Stimulated activated CD8-positive, alpha-beta memory T cell treated with anti-CD3 and anti-CD28 coated beads, Interleukin-15, amount 100 ng/mL, for 48 hours (primary cell): Measurements from ENCODE around the gene ATP5ME.

Experiments used
- DNase-seq, 2 donors: peaks; one replicate each; pipeline ENCODE4 v3.0.0-alpha.2; 2020; ENCODE audit warnings: low read depth in 2 of 2

Gene ATP5ME

DNA sequence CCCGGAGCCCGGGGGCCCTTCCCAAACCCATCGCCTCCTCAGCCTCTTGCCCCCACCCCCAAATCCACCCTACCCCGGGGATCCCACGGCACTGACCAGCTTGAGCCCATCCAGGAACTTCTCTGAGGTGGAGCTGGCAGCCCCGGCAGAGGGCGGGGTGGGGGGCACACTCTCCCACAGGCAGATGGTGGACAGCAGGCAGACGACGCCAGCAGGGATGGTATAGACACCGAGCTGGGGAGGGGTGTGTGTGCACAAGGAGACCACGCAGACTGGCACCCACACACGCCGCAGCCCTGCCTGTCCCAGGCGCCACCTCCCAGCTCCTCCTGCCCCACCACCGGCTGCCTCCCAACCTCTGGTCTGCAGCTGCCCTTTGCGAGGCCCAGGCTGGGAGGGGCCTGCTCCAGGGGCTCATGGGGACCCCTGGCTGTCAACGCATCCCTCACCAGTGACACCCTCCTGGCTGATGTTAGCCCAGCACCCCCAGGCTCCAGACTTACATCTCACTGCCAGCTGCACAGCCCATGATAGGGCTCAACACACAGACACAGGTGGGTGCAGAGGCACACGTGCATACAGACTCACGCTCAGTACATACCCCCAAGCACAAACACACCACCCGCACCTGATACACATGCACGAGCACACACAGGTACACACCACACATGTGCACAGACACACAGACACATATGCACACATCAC lies 10.7 kb upstream of the ATP5ME start:
- no peak for DNase-seq

DNA sequence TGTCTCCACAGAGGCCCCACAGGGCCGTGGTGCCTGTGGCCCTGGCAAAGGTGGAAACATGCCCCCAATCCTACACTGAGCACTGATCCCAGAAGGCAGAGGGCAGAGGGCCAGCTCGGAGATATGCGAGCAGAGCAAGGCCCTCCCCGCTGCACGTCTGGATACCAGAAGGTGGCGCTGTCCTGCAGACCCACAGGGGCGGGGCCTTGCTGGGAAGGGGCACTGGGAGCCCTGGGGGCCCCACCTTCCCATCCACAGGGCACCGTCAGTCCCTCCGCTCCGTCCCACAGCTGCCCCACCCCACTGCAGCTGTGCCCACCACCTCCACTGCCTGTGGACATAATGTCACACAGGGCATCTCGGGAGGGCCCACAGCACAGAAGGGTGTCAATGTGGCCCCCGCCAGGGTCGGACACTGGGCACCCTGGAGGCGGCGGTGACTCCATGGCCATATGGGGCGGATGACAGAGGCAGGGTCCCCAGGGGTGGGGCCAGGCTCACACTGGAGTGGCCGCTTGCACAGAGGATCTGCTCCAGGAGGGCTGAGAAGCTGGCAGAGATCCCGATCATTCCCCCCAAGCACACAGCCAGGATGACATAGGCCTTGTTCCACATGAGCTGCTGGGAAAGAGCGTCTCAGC lies 10.0 kb upstream of the ATP5ME start:
- no peak for DNase-seq

DNA sequence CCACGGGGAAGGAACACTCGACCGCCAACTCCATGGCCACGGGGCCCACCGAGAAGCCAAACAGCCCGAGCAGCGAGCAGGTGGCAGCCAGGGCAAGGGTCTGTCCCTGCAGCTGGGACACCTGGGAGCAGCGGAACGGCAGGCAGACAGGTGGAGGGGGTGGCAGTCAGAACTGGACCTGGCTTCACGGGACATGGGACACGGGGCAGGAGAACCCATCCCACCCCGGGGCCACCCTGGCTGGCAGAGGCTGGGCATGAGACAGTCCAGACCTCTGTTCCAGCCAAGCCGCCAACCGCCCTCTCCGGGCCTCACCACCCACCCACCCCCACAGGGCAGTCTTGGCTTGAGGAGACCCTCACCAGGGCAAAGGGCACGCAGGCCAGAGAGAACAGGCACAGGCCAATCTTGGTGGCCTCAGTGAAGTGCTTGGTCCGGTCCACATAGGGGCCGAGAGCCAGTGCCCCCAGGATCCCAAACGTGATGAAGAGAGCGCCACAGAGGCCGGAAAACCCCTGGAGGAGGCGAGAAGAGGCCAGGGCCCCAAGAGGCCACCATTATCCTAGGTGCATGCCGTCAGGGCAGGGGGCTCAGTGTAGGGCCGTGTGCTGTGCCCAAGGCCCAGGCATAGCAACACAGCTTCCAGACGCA lies 9.3 kb upstream of the ATP5ME start:
- DNase-seq = no peak

DNA sequence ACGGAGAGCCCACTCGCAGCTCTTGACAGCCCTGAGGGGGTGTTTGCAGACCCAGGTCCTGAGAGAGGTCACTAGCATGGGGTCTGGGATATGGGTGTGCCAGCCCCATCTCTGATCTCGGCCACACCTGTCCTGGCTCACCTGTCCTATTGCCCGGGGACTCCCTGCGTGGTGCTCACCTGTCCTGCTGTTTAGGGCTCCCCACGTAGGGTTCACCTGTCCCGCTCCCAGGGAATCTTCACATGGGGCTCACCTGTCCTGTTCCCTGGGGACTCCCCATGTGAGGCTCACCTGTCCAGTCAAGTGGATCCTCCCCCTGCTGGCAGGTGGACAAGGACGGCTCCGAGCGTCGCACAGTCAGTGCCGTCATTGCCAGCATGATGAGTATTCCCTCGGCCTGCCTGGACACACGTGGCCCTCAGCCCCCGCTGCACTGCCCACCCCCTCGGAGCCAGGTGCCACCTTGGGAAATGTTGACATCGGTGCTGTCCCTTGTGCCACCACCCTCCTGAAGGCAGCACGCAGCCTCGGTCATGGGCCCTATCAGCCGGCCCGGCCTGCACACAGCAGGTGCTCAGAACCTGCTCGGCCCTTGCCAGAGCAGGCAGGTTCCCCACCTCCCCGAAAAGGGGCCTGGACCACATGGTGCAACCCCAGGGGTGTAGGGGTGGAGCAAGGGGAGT lies 8.6 kb upstream of the ATP5ME start:
- DNase-seq = no peak

DNA sequence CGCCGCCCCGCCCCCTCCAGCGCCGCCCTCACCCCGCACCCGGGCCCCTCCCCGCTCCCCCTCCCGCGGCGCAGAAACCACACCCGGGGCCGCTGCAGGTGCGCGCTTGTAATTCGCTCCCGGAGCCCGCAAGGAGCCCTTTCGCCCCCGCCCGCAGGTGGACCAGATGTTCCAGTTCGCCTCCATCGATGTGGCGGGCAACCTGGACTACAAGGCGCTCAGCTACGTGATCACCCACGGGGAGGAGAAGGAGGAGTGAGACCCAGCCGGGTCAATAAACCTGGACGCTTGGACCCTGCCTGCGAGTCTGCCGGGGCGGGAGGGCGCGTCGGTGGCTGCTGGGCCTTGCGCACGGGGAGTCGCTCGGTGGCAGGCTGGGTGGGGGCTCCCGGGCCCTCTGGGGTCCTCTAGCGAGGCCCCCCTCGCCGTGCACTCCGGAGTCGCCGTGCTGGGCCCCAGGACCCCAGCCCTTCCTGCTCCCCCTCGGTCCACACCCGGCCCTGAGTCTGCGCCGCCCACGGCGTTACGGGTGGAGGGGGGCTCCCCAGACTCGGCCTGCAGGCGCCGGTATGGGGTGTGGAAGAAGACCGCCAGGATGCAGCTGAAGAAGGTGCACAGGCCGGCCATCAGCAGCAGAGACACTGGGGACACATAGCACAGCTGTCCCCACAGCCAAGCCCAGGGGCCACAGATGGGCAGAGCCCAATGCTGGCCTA lies 7.8 kb upstream of the ATP5ME start:
- no peak for DNase-seq

DNA sequence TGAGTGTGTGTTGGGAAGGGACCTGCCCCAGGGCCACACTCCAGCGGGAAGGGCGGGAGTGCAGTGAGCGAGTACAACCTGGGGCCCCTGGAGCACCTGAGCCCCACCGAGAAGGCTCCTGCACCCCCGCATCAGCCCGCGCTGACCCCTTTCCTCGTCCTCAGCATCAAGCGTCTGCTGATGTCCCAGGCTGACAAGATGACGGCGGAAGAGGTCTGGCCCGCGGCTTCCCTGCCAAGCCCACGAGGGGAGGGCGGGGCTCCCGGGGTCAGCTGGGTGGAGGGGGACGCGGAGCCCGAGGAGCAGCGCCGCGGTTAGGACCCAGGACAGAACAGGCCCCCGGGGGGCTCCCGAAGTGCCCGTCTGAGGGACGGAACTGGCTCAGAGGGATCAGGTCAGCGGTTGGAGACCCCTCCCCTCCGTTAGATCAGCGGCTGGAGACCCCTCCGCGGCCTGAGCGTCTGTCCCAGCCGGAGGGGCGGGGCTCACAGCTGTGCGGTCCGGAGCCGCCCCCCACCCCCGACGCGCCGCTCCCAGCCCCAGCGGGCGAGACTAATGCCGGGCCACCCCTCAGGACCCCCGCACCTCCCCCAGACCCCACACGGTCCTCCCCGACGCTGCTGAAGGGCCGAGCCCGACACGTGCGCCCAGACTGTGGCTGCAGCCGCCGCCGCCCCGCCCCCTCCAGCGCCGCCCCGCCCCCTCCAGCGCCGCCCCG lies 7.0 kb upstream of the ATP5ME start:
- peak; percentile 45 to 48 for DNase-seq

DNA sequence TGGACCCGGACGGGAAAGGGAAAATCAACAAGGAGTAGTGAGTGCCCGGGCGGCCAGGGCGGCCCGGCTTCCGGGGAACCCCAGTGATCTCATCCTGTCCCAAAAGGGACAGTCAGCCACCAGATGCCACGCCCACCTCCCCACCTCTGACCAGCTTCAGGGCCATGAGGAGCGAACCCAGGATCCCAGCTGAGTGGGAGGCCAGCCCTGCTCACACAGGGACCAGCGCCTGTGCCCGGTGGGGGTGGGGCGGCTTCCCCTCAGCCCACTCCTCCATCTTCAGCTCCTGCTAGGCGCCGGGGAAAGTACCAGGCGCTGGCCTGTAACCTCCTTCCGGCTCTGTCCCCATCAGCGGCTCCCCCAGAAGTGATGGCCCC lies 6.5 kb upstream of the ATP5ME start:
- DNase-seq = no peak

DNA sequence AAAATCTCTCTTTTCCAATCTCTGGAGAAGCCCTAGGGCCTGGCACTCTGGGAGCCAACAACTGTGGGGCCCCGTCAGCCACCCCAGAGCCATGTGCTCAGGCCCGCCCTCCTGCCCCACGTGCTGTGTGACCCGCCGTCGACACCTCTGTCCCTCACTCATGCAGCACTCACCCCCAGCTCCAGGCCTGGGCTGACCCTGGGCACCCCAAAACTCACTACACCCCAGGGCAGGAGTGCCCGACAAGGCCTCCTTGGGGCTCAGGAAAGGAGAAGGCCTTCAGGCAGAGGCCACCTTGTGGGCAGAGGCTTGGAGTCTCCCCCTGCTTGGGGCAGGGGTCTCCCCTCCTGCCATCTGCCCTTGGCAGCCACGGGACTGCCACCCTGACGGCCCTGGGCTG lies 6.0 kb upstream of the ATP5ME start:
- DNase-seq = no peak

DNA sequence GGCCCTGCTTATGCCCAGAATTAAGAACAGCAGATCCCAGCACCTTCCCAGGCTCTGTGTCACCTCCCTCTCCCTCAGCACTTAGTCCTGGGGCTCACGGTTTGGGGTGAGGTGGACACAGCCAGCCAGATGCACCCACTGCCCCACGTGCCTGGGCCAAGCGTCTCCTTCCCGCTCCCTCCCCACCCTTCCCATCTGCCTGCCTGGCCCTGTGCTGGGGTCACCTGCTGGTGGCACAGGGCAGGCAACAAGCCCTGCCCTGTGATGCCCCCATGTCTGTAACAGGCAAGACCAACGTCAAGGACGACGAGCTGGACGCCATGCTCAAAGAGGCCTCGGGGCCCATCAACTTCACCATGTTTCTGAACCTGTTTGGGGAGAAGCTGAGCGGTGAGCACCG lies 5.6 kb upstream of the ATP5ME start:
- no peak for DNase-seq

DNA sequence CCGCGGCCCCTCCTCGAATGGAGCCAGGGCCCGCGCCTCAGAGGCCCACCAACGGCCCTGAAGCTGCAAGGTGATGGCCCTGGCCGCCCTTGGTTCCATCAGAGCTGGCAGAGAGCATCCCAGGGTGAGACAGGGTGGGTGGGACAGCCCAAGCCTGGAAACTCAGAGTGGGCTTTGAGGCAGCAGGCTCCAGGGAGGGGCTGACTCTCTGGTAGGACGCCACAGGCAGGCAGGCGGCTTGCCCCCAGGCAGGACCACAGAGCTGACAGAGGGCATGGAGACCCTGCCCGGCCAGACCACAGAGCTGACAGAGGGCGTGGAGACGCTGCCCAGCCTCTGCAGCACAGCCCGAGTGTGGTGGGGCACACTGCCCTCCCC lies 5.0 kb upstream of the ATP5ME start:
- DNase-seq = no peak

DNA sequence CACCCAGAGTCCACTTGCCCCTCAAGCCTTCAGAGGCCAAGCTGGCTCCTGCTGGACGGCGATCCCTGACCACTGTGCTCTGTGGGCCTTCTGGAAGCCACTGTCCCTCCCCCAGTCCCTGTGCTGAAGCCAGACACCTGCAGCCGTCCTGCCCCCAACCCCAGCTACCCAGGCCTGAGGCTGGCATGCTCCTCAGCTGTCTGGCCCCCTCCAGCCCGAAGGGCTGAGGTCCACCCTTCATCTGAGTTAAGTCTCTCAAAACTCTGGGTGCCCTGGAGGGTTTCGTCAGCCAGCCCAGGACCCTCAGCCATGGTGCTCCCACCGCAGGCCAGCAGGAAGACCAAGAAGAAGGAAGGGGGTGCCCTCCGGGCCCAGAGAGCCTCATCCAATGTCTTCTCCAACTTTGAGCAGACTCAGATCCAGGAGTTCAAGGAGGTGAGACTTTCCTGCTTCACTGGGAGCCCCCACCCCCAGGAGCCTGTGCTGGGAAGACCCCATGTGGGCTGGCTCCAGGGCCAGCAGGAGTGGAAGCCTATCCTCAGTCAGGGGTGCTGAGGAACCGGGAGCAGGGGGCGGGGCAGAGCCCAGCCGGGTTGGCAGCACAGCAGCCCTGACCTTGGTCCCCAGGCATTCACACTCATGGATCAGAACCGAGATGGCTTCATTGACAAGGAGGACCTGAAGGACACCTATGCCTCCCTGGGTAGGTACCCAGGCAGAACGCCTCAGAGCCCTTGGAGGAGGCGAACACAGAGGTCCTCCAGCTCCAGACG lies 4.4 kb upstream of the ATP5ME start:
- DNase-seq = no peak

DNA sequence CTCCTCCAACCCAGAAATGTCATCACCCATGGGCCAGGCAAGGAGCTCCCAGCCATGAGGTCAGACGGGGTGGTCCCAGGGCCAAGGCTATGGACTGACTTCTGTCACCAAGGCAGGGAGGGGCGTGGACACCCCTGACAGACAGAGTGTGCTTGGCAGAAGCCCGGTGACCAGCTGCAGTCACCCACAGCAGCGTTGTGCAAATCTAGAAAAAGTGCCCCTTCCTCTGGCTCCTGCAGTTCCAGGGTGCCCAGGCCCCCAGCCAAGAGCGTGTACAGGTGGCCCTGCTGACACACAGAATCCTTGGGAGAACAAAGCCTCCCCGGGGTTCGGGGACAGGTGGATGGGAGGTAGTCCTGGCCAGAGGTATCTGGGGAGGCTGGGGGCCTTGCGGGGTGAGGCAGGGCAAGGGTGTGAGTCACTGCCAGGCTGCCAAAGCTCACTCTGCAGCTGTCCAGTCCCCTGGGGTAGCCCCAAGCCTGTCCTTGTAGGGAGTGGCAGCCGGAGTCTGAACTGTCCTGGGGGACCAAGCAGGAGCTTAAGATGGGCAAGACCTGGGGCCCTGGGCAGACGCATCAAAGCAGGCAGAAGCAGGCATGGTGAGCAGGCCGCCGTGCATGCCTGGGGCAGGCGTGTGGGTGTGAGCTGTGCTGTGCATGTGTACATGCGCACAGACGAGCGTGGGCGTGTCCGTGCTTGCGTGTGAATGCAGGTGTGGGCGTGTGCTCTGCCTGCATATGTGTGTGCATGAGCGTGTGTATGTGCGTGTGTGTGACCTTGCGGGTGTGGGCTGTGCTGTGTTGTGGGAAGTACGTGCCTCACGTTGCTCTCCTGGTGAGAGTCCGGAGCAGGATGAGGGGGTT lies 3.6 kb upstream of the ATP5ME start:
- no peak for DNase-seq

DNA sequence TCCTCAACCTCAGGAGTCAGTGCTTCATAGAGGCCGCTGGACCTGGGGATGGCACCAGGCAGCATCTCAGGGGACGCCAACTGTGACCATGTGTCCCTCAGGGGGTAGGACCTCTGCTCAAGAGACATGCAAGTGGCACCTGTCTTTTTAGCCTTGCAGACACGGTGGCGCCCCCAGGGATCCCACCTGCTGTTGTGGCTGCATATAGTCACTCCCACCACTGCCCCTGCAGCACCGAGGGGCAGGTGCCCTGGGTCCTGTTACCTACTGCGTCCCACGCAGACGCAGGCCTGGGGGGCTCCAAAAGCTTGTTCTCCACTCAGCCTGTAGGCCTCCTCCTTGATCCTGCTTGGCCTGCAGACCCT lies 2.8 kb upstream of the ATP5ME start:
- DNase-seq = no peak

DNA sequence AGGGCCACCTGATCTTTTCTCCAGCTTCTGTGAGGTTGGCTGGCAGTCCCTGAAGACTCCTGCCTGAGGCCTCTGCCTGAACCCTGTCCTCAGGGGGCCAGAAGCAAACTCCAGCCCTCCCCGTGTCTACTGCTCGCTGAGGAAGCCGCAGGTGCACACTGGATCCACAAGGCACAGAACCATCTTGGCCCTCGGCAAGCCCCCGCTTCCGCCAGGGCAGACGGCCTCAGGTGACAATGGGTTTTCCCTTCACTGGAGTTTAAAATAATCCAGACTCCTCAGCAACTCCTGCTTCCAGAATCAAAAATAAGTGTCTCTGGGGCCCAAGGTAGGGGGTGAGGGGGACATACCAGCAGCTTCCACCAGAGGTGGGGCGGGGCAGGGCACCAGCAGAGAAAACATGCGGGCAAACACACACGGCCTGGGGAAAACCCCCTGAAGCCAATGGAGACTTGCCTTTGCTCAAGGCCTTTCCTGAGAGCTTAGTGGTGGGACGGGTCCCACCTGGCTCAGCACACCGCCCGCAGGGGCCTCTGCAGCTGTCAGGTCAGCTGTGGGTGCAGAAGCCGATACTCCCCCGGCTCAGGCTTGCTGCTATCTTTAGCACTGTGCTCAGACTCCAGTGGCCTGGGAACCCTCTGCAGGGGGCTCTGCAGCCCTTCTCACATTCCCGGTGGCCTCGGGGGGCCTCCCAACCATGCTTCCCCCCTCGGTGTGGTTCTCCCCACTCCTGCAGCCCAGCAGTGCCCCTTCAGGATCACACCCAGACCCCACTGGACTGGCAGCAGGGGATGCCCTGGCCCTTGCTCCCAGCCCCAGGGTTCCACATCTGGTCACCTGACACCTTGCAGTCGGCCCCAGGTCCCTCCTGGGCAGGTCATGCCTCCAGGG lies 2.1 kb upstream of the ATP5ME start:
- DNase-seq = no peak

DNA sequence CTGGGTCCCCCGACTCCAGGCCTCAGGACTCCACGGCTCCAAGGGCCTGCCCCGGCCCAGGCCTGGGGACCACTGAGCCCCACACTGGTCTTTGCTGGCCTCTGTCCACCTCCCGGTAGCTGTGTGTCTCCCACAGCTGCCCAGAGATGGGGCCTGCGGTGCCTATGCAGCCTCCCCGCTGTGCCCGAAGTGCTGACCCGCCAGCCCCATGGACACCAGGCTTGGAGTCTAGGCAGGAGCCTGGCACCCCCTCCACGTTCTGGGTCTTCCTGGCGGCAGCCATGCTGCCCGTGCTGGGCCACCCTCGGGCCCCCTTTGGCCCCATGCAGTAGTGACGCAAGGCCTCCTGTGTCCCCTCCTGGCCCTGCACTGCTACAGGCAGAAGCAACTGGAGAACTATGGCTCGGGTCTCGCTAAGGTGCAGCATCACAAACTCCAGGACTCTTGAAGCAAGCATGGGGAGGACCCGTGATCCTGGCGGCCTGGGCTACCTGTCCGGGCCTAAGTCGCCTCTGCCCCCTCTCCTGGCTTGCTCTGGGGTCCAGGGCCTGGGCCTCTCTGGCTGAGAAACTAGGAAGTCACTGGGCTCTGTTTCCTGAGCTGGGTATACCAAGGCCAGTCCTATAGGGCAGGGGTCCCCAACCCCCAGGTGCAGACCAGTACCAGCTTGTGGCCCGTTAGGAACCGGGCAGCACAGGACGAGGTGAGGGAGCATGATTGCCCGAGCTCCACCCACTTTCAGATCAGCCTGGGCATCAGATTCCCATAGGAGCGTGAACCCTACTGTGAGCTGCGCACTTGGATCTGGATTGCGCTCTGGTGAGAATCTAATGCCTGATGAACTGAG lies 1.2 kb upstream of the ATP5ME start:
- DNase-seq = no peak

DNA sequence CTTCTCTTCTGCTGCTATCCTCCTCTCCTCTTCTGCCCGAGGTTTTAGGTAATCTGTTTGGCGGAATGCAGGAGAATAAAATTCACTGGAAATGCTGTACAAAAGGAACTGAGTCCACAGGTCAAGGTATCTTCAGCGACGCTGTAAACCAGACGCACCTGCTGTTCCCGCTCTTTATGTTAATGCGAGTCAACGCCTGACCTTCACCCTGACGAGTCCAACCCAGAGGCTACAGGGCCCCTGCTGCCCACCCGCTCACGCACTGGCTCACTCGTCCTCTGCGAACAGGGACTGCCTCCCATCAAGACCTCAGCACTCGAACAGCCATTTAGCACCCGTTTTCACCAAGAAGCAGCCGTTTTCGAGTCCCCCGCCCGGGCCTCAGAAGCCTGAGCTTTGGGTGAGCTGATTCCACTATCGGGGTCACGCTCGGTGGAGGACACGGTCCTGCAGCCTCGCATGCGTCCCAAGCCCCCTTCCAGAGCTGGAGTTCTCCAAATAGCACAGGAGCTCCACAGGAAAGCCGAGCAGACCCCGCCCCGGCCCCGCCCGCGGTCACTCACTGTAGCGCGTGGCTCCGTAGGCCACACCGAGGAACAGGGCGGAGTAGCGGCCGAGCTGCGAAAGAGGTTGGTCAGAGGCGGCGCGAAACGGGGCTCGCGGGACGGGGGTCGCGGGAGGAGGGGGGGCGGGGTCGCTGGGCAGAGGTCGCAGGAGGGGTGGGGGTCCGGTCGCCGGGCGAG lies 556 bp downstream of the ATP5ME start:
- no peak for DNase-seq

DNA sequence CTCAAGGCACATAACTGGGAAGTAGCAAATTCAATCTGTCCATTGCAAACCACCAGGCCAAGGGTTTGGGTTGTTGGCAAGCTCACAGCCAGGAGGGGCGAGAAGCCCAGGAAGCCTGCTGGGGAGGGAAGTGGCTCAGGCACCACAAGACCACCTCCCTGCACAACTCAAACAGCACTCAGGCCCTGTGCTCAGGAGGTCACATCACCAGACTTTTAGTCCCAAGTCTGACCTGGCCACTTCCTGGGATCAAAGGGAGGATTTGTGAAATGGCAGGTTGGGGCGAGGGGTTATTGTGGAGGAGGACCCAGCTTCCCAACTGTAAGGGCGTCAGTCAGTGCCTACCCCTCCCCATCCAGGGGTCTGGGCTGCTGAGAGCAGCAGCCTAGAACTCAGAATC lies 2.3 kb downstream of the ATP5ME start:
- no peak for DNase-seq
